ENCODE results near the gene COL8A1.

Gene COL8A1

GRCh38 chr3:99674086-99674789 lies 35.8 kb downstream of the COL8A1 start:
- peak; percentile 40 for DNase-seq (ENCODE audit: low read depth)

GRCh38 chr3:99678023-99678422 lies 39.6 kb downstream of the COL8A1 start:
- peak; percentile 89 for DNase-seq (ENCODE audit: low read depth)

GRCh38 chr3:99678896-99679295 lies 40.5 kb downstream of the COL8A1 start:
- DNase-seq (ENCODE audit: low read depth), result no peak

GRCh38 chr3:99681512-99681911 lies 43.1 kb downstream of the COL8A1 start:
- no peak for DNase-seq (ENCODE audit: low read depth)

GRCh38 chr3:99681976-99682375 lies 43.6 kb downstream of the COL8A1 start:
- no peak for DNase-seq (ENCODE audit: low read depth)

GRCh38 chr3:99683465-99683864 lies 45.1 kb downstream of the COL8A1 start:
- no peak for DNase-seq (ENCODE audit: low read depth)

- DNase-seq (ENCODE audit: low read depth), result no peak
These were observed 45.5 kb downstream of the COL8A1 start for GRCh38 chr3:99683876-99684275.

- DNase-seq (ENCODE audit: low read depth), result no peak
These were observed 46.2 kb downstream of the COL8A1 start for GRCh38 chr3:99684644-99685043.

GRCh38 chr3:99686469-99686868 lies 48.1 kb downstream of the COL8A1 start:
- DNase-seq (ENCODE audit: low read depth), result no peak

GRCh38 chr3:99686955-99687612 lies 48.7 kb downstream of the COL8A1 start:
- peak; percentile 74 for DNase-seq (ENCODE audit: low read depth)

- DNase-seq (ENCODE audit: low read depth), result no peak
These were observed 52.5 kb downstream of the COL8A1 start for GRCh38 chr3:99690761-99691369.

GRCh38 chr3:99693636-99694035 lies 55.2 kb downstream of the COL8A1 start:
- no peak for DNase-seq (ENCODE audit: low read depth)

GRCh38 chr3:99696497-99696896 lies 58.1 kb downstream of the COL8A1 start:
- DNase-seq (ENCODE audit: low read depth), result no peak

GRCh38 chr3:99697250-99697649 lies 58.9 kb downstream of the COL8A1 start:
- DNase-seq (ENCODE audit: low read depth), result no peak

- no peak for DNase-seq (ENCODE audit: low read depth)
These were observed 60.5 kb downstream of the COL8A1 start for GRCh38 chr3:99698932-99699331.

GRCh38 chr3:99699841-99700240 lies 61.4 kb downstream of the COL8A1 start:
- DNase-seq (ENCODE audit: low read depth), result peak; percentile 32

GRCh38 chr3:99700631-99701268 lies 62.4 kb downstream of the COL8A1 start:
- DNase-seq (ENCODE audit: low read depth), result peak; percentile 52

GRCh38 chr3:99702953-99703943 lies 64.9 kb downstream of the COL8A1 start:
- DNase-seq (ENCODE audit: low read depth), result no peak

- no peak for DNase-seq (ENCODE audit: low read depth)
These were observed 66.0 kb downstream of the COL8A1 start for GRCh38 chr3:99704417-99704816.

- DNase-seq (ENCODE audit: low read depth), result no peak
These were observed 68.0 kb downstream of the COL8A1 start for GRCh38 chr3:99706410-99706809.

GRCh38 chr3:99708207-99708745 lies 69.9 kb downstream of the COL8A1 start:
- DNase-seq (ENCODE audit: low read depth), result peak; percentile 39

All from fibroblast of gingiva (primary cell).